H9 (cell line): Measurements from ENCODE around the gene CEBPZ. TPM values are rescaled to one million over a fixed set of nuclear protein-coding genes. Genes with fewer than 3 reads are reported as not detected.
"Not testable (repeated sequence)": the region's sequence is repeated elsewhere in the genome, so short reads cannot be mapped to it uniquely, and the experiment has no call there.

Source experiments
- DNase-seq: peaks from one replicate; pipeline ENCODE4 v3.0.0-alpha.2; 2017
- H2AFZ ChIP-seq: one replicate; pipeline ENCODE4 v1.6.1; 2013; ENCODE audit warnings: mild to moderate bottlenecking, low read length, control low read depth, moderate library complexity
- H2AK5ac ChIP-seq: 2 replicates; pipeline ENCODE4 v1.6.1; 2013; ENCODE audit warnings: low read length, control low read depth, mixed read lengths; ENCODE audit not compliant: insufficient read length
- H2BK120ac ChIP-seq: one replicate; pipeline ENCODE4 v1.6.1; 2013; ENCODE audit warnings: low read depth, mild to moderate bottlenecking, low read length, control low read depth, inconsistent platforms; ENCODE audit not compliant: poor library complexity, severe bottlenecking
- H2BK12ac ChIP-seq: 2 replicates; pipeline ENCODE4 v1.6.1; 2013; ENCODE audit warnings: low read length, control low read depth, mixed read lengths, low read depth; ENCODE audit not compliant: insufficient read length
- H2BK15ac ChIP-seq: 2 replicates; pipeline ENCODE4 v1.6.1; 2013; ENCODE audit warnings: low read depth, low read length, control low read depth
- H2BK20ac ChIP-seq: one replicate; pipeline ENCODE4 v1.6.1; 2013; ENCODE audit warnings: low read depth, mild to moderate bottlenecking, low read length, control low read depth, inconsistent platforms; ENCODE audit not compliant: poor library complexity, severe bottlenecking
- H2BK5ac ChIP-seq: 2 replicates; pipeline ENCODE4 v1.6.1; 2013; ENCODE audit warnings: low read length, control low read depth, mixed read lengths; ENCODE audit not compliant: insufficient read length
- H3K14ac ChIP-seq: 2 replicates; pipeline ENCODE4 v1.6.1; 2013; ENCODE audit warnings: low read length, control low read depth; ENCODE audit not compliant: insufficient read depth
- H3K18ac ChIP-seq: 2 replicates; pipeline ENCODE4 v1.6.1; 2013; ENCODE audit warnings: low read depth, mild to moderate bottlenecking, mixed read lengths, low read length, control low read depth; ENCODE audit not compliant: insufficient read length
- H3K23ac ChIP-seq: 2 replicates; pipeline ENCODE4 v1.6.1; 2013; ENCODE audit warnings: low read length, control low read depth, mixed read lengths, low read depth; ENCODE audit not compliant: insufficient read length
- H3K23me2 ChIP-seq: 2 replicates; pipeline ENCODE4 v1.6.1; 2013; ENCODE audit warnings: low read depth, mild to moderate bottlenecking, mixed read lengths, low read length, control low read depth; ENCODE audit not compliant: insufficient read length, poor library complexity, severe bottlenecking
- H3K27ac ChIP-seq: 2 replicates; pipeline ENCODE4 v1.5.1; 2013; ENCODE audit warnings: low read length, control low read depth, mixed read lengths, low read depth; ENCODE audit not compliant: insufficient read length
- H3K27me3 ChIP-seq: 2 replicates; pipeline ENCODE4 v1.6.1; 2013; ENCODE audit warnings: low read length, control low read depth, inconsistent platforms; ENCODE audit not compliant: insufficient read depth
- H3K4ac ChIP-seq: 2 replicates; pipeline ENCODE4 v1.6.1; 2013; ENCODE audit warnings: low read depth, mild to moderate bottlenecking, control low read depth, inconsistent platforms, low read length, moderate library complexity
- H3K4me1 ChIP-seq: 2 replicates; pipeline ENCODE4 v1.6.1; 2013; ENCODE audit warnings: low read length, control low read depth, inconsistent platforms; ENCODE audit not compliant: insufficient read depth
- H3K4me2 ChIP-seq: 2 replicates; pipeline ENCODE4 v1.6.1; 2013; ENCODE audit warnings: low read length, control low read depth, mixed read lengths; ENCODE audit not compliant: insufficient read length, insufficient read depth
- H3K56ac ChIP-seq: 2 replicates; pipeline ENCODE4 v1.6.1; 2013; ENCODE audit warnings: low read depth, mild to moderate bottlenecking, mixed read lengths, low read length, control low read depth; ENCODE audit not compliant: insufficient read length
- H3K79me1 ChIP-seq: 2 replicates; pipeline ENCODE4 v1.6.1; 2013; ENCODE audit warnings: low read depth, mild to moderate bottlenecking, moderate library complexity, low read length, control low read depth, inconsistent platforms; ENCODE audit not compliant: insufficient read depth, poor library complexity, severe bottlenecking
- H3K79me2 ChIP-seq: 2 replicates; pipeline ENCODE4 v1.6.1; 2013; ENCODE audit warnings: low read length, control low read depth, inconsistent platforms; ENCODE audit not compliant: insufficient read depth
- H3K9ac ChIP-seq: 2 replicates; pipeline ENCODE4 v1.6.1; 2013; ENCODE audit warnings: low read length, control low read depth, mixed read lengths; ENCODE audit not compliant: insufficient read length; ENCODE audit errors: extremely low read depth
- H3K9me3 ChIP-seq: one replicate; pipeline ENCODE4 v1.6.1; 2013; ENCODE audit warnings: low read depth, low read length, inconsistent platforms; ENCODE audit not compliant: control insufficient read depth
- H3T11ph ChIP-seq: one replicate; pipeline ENCODE4 v1.6.1; 2013; ENCODE audit warnings: mild to moderate bottlenecking, low read length, control low read depth, inconsistent platforms
- H4K20me1 ChIP-seq: one replicate; pipeline ENCODE4 v1.6.1; 2013; ENCODE audit not compliant: control insufficient read depth, insufficient read length, insufficient read depth
- H4K5ac ChIP-seq: 2 replicates; pipeline ENCODE4 v1.6.1; 2013; ENCODE audit warnings: low read depth, mild to moderate bottlenecking, mixed read lengths, low read length, control low read depth; ENCODE audit not compliant: insufficient read length
- H4K8ac ChIP-seq: replicated peaks from 2 replicates; pipeline ENCODE4 v1.6.1; 2013; ENCODE audit warnings: low read length, control low read depth, mixed read lengths, low read depth; ENCODE audit not compliant: insufficient read length
- H4K91ac ChIP-seq: 2 replicates; pipeline ENCODE4 v1.6.1; 2013; ENCODE audit warnings: low read depth, mild to moderate bottlenecking, moderate library complexity, mixed read lengths, low read length, control low read depth; ENCODE audit not compliant: insufficient read length
- H3K27ac Mint-ChIP-seq, 3 experiments: 2 replicates in 2 of 3; 3 replicates in 1 of 3; pipeline ENCODE4 v1.8.0; 2020 to 2021; ENCODE audit warnings: mixed read lengths in 3 of 3, mild to moderate bottlenecking in 1 of 3, moderate library complexity in 1 of 3
- H3K27me3 Mint-ChIP-seq: 2 replicates; pipeline ENCODE4 v1.8.0; 2021; ENCODE audit warnings: low read depth, mild to moderate bottlenecking, moderate library complexity, mixed read lengths
- H3K36me3 Mint-ChIP-seq, 3 experiments: 2 replicates in 2 of 3; 3 replicates in 1 of 3; pipeline ENCODE4 v1.8.0; 2020 to 2021; ENCODE audit warnings: low read depth in 3 of 3, mixed read lengths in 3 of 3; ENCODE audit not compliant: insufficient read depth in 1 of 3
- H3K4me1 Mint-ChIP-seq, 2 experiments: 2 replicates each; pipeline ENCODE4 v1.8.0; 2020; ENCODE audit warnings: mixed read lengths in 2 of 2
- H3K4me3 Mint-ChIP-seq, 2 experiments: 2 replicates in 1 of 2; 3 replicates in 1 of 2; pipeline ENCODE4 v1.8.0; 2020 to 2021; ENCODE audit warnings: mild to moderate bottlenecking in 2 of 2, mixed read lengths in 2 of 2, moderate library complexity in 1 of 2
- H3K9me3 Mint-ChIP-seq, 2 experiments: 2 replicates in 1 of 2; 3 replicates in 1 of 2; pipeline ENCODE4 v1.8.0; 2020; ENCODE audit warnings: mild to moderate bottlenecking in 2 of 2, mixed read lengths in 2 of 2, moderate library complexity in 1 of 2
- WGBS: extraction: QIAGEN DNeasy Blood & Tissue Kit; methylation state at CpG from one replicate; pipeline ENCODE4 v1.1.7; 2013; ENCODE audit warnings: missing lambda C conversion rate, low lambda C conversion rate, mixed read lengths; ENCODE audit not compliant: insufficient read length; ENCODE audit errors: extremely low coverage; 5-methylcytosine and 5-hydroxymethylcytosine counted together
- total RNA-seq: library from RNA; stranded (reverse); gene quantifications from 2 replicates; pipeline ENCODE4 v1.2.1, GENCODE V29; 2021
- TF ChIP-seq, protein P1 (sequence below): fragments of 200-600 bp; sonication (generic); conservative IDR thresholded peaks from 3 replicates; pipeline ENCODE4 v1.8.0; 2021; ENCODE audit warnings: antibody characterized with exemption, mild to moderate bottlenecking

Gene CEBPZ
- total RNA-seq, 1 experiment from 2014 or later, result 281 TPM

GRCh38 chr2:37226863-37227262 lies 4.5 kb downstream of the CEBPZ start:
- no CpG with 5 or more reads among the region's 4 CpGs for WGBS
- H3K27me3 ChIP-seq, result no peaks in the 10 kb centered on the region
- H3K4me3 Mint-ChIP-seq, result peak overlapping the region; percentile 62 to 77
- peaks cover 58 to 70% of the 10 kb centered on the region in 2 experiments for H3K4me1 Mint-ChIP-seq
- H3K9ac ChIP-seq, result no peak overlapping the region
- no peak overlapping the region for H2AK5ac ChIP-seq
- H3K36me3 Mint-ChIP-seq, result peaks cover 40 to 70% (median 67%) of the 10 kb centered on the region in 3 experiments; a peak in 6 of 7 replicates
- no peak overlapping the region for H2BK120ac ChIP-seq
- H3K27ac ChIP-seq, result no peak overlapping the region
- H3K79me1 ChIP-seq, result no peaks in the 10 kb centered on the region
- H3K23me2 ChIP-seq, result peaks cover 9% of the 10 kb centered on the region
- no peak overlapping the region for H2BK12ac ChIP-seq
- no peak overlapping the region for H3K18ac ChIP-seq
- H4K8ac ChIP-seq, result no peak overlapping the region
- no peak for DNase-seq
- H3K14ac ChIP-seq, result no peak overlapping the region
- no peaks in the 10 kb centered on the region for H3K9me3 Mint-ChIP-seq
- H2BK5ac ChIP-seq, result no peak overlapping the region
- no peak overlapping the region for H2BK20ac ChIP-seq
- no peak overlapping the region for H4K5ac ChIP-seq
- no peaks in the 10 kb centered on the region for H3K9me3 ChIP-seq
- H3K4me2 ChIP-seq, result peak overlapping the region; percentile 42
- H3T11ph ChIP-seq, result no peak overlapping the region
- H3K4ac ChIP-seq, result no peak overlapping the region
- no peak overlapping the region for H3K23ac ChIP-seq
- no peak overlapping the region for H2BK15ac ChIP-seq
- H3K79me2 ChIP-seq, result peaks cover 44% of the 10 kb centered on the region; the same call in 1 of the 2 replicates
- no peak overlapping the region for H3K56ac ChIP-seq
- H3K4me1 ChIP-seq, result peaks cover 6% of the 10 kb centered on the region; the same call in 1 of the 2 replicates
- H2AFZ ChIP-seq, result no peak overlapping the region
- H4K20me1 ChIP-seq, result no peaks in the 10 kb centered on the region
- TF ChIP-seq, protein P1, sequence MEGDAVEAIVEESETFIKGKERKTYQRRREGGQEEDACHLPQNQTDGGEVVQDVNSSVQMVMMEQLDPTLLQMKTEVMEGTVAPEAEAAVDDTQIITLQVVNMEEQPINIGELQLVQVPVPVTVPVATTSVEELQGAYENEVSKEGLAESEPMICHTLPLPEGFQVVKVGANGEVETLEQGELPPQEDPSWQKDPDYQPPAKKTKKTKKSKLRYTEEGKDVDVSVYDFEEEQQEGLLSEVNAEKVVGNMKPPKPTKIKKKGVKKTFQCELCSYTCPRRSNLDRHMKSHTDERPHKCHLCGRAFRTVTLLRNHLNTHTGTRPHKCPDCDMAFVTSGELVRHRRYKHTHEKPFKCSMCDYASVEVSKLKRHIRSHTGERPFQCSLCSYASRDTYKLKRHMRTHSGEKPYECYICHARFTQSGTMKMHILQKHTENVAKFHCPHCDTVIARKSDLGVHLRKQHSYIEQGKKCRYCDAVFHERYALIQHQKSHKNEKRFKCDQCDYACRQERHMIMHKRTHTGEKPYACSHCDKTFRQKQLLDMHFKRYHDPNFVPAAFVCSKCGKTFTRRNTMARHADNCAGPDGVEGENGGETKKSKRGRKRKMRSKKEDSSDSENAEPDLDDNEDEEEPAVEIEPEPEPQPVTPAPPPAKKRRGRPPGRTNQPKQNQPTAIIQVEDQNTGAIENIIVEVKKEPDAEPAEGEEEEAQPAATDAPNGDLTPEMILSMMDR, result peak; percentile 22; the same call in 1 of the 3 replicates
- H4K91ac ChIP-seq, result no peak overlapping the region
- H3K27me3 Mint-ChIP-seq, result no peaks in the 10 kb centered on the region
- peak overlapping the region; percentile 66 to 99 (median 88) for H3K27ac Mint-ChIP-seq

DNA sequence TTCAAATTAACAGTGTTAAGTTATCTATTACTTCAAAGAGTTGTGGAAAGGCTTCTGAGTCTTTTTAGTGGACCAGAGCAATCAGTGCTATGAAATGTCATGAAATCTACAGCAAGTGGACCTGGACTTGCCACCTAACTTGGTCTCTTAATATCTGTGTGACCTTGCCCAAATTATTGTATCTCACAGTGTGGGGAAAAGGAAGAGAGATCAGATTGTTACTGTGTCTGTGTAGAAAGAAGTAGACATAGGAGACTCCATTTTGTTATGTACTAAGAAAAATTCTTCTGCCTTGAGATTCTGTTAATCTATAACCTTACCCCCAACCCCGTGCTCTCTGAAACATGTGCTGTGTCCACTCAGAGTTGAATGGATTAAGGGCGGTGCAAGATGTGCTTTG lies 6.3 kb downstream of the CEBPZ start:
- not testable (repeated sequence) for H3K9ac ChIP-seq, H2BK15ac ChIP-seq, H2AK5ac ChIP-seq, DNase-seq, H3K56ac ChIP-seq, H3K27ac ChIP-seq, H2BK5ac ChIP-seq, H4K8ac ChIP-seq, H2BK20ac ChIP-seq, H2BK12ac ChIP-seq, H3K4ac ChIP-seq, H3K23ac ChIP-seq, H3K9me3 ChIP-seq, H2AFZ ChIP-seq, H3K14ac ChIP-seq, H3K27me3 ChIP-seq, H3T11ph ChIP-seq, H4K91ac ChIP-seq, H3K27me3 Mint-ChIP-seq, H4K5ac ChIP-seq, H2BK120ac ChIP-seq, H3K18ac ChIP-seq, H3K4me2 ChIP-seq, H3K9me3 Mint-ChIP-seq, H4K20me1 ChIP-seq, H3K4me1 ChIP-seq, H3K23me2 ChIP-seq, H3K79me1 ChIP-seq
- Mint-ChIP-seq H3K27ac (peak overlapping the region; percentile 74 to 99 (median 97); a peak in 6 of 7 replicates), H3K4me3 (peak overlapping the region; percentile 56 to 61), H3K4me1 (peaks cover 58 to 70% of the 10 kb centered on the region in 2 experiments), H3K36me3 (peaks cover 57 to 87% (median 84%) of the 10 kb centered on the region in 3 experiments)
- no CpG with 5 or more reads among the region's 2 CpGs for WGBS
- peaks cover 27% of the 10 kb centered on the region; the same call in 1 of the 2 replicates for H3K79me2 ChIP-seq
